WTC11 (cell line): ENCODE measurements around the gene KLHDC4. TPM values are rescaled to one million over a fixed set of nuclear protein-coding genes. Genes with fewer than 3 reads are reported as not detected.

ENCODE experiments used
- ATAC-seq: fragments of 200-7000 bp; cut with Tn5 transposase; 2 replicates; pipeline ENCODE4 v1.10.0; 2021; ENCODE audit warnings: mild to moderate bottlenecking, moderate library complexity
- CTCF ChIA-PET: fragments of 300-600 bp; sonication (Branson Sonifier 250); formaldehyde crosslinking; loops from one replicate; lab custom pipeline; 2021; ENCODE audit warnings: antibody characterized with exemption; lab: Charles Lee
- POLR2A ChIA-PET: fragments of 350-600 bp; sonication (Branson Sonifier 250); formaldehyde crosslinking; loops from one replicate; lab custom pipeline; 2021; ENCODE audit warnings: antibody characterized with exemption; lab: Charles Lee
- DNase-seq: peaks from one replicate; pipeline ENCODE4 v3.0.0; 2021; ENCODE audit warnings: low spot score
- H3K27ac Mint-ChIP-seq: 2 replicates; pipeline ENCODE4 v1.8.0; 2021; ENCODE audit warnings: mixed read lengths
- H3K27me3 Mint-ChIP-seq: 2 replicates; pipeline ENCODE4 v1.8.0; 2021; ENCODE audit warnings: low read depth, mild to moderate bottlenecking, moderate library complexity, mixed read lengths
- H3K36me3 Mint-ChIP-seq: 2 replicates; pipeline ENCODE4 v1.8.0; 2021; ENCODE audit warnings: mixed read lengths
- H3K4me1 Mint-ChIP-seq: 2 replicates; pipeline ENCODE4 v1.8.0; 2022; ENCODE audit warnings: mixed read lengths
- H3K4me3 Mint-ChIP-seq: 2 replicates; pipeline ENCODE4 v1.8.0; 2021; ENCODE audit warnings: mild to moderate bottlenecking, moderate library complexity, mixed read lengths
- H3K9me3 Mint-ChIP-seq: 2 replicates; pipeline ENCODE4 v1.8.0; 2021; ENCODE audit warnings: mixed read lengths
- AR ChIP-seq: fragments of 250-450 bp; sonication (Bioruptor Pico); IDR thresholded peaks from 2 replicates; pipeline ENCODE4 v1.9.0; 2021; ENCODE audit warnings: mild to moderate bottlenecking
- ATF2 ChIP-seq: sonication (generic); formaldehyde crosslinking; IDR thresholded peaks from 2 replicates; pipeline ENCODE4 v1.8.1; 2022; ENCODE audit warnings: low read depth, missing genetic modification reagents, borderline replicate concordance
- ATF6 ChIP-seq: sonication (generic); formaldehyde crosslinking; IDR thresholded peaks from 2 replicates; pipeline ENCODE4 v1.8.1; 2023; ENCODE audit warnings: mild to moderate bottlenecking, missing genetic modification reagents
- ELF4 ChIP-seq: sonication (generic); formaldehyde crosslinking; IDR thresholded peaks from 2 replicates; pipeline ENCODE4 v1.8.1; 2022; ENCODE audit warnings: low read depth, mild to moderate bottlenecking, moderate library complexity, missing genetic modification reagents
- ERG ChIP-seq: fragments of 250-450 bp; sonication (Bioruptor Pico); IDR thresholded peaks from 2 replicates; pipeline ENCODE4 v1.8.0; 2021; ENCODE audit warnings: mild to moderate bottlenecking
- GABPB1 ChIP-seq: sonication (generic); formaldehyde crosslinking; IDR thresholded peaks from 2 replicates; pipeline ENCODE4 v1.8.1; 2023; ENCODE audit warnings: mild to moderate bottlenecking, missing genetic modification reagents
- GTF2I ChIP-seq: fragments of 250-450 bp; sonication (Bioruptor Pico); conservative IDR thresholded peaks from 2 replicates; pipeline ENCODE4 v1.4.0; 2021; ENCODE audit warnings: mild to moderate bottlenecking
- IRF1 ChIP-seq: sonication (generic); formaldehyde crosslinking; IDR thresholded peaks from 2 replicates; pipeline ENCODE4 v1.8.0; 2023; ENCODE audit warnings: missing genetic modification reagents
- JUN ChIP-seq: sonication (generic); formaldehyde crosslinking; IDR thresholded peaks from 2 replicates; pipeline ENCODE4 v1.8.0; 2023; ENCODE audit warnings: mild to moderate bottlenecking, missing genetic modification reagents
- NR2C2 ChIP-seq: sonication (generic); formaldehyde crosslinking; IDR thresholded peaks from 2 replicates; pipeline ENCODE4 v1.8.0; 2022; ENCODE audit warnings: mild to moderate bottlenecking, missing genetic modification reagents
- PRRX2 ChIP-seq: fragments of 250-450 bp; sonication (Bioruptor Pico); IDR thresholded peaks from 2 replicates; pipeline ENCODE4 v1.8.0; 2021; ENCODE audit warnings: mild to moderate bottlenecking
- RORB ChIP-seq: fragments of 250-450 bp; sonication (Bioruptor Pico); IDR thresholded peaks from 2 replicates; pipeline ENCODE4 v1.9.0; 2021; ENCODE audit warnings: mild to moderate bottlenecking
- STAT6 ChIP-seq: sonication (generic); formaldehyde crosslinking; conservative IDR thresholded peaks from 2 replicates; pipeline ENCODE4 v1.8.1; 2023; ENCODE audit warnings: mild to moderate bottlenecking, low read depth, missing genetic modification reagents, moderate library complexity
- TEAD1 ChIP-seq: sonication (generic); formaldehyde crosslinking; IDR thresholded peaks from 2 replicates; pipeline ENCODE4 v1.8.0; 2022; ENCODE audit warnings: mild to moderate bottlenecking, missing genetic modification reagents
- ZNF121 ChIP-seq: sonication (generic); formaldehyde crosslinking; IDR thresholded peaks from 2 replicates; pipeline ENCODE4 v1.8.0; 2023; ENCODE audit warnings: missing genetic modification reagents
- ZNF219 ChIP-seq: sonication (generic); formaldehyde crosslinking; IDR thresholded peaks from 2 replicates; pipeline ENCODE4 v1.8.0; 2023; ENCODE audit warnings: missing genetic modification reagents, mild to moderate bottlenecking, borderline replicate concordance
- ZNF281 ChIP-seq: sonication (generic); formaldehyde crosslinking; IDR thresholded peaks from 2 replicates; pipeline ENCODE4 v1.8.0; 2023; ENCODE audit warnings: mild to moderate bottlenecking, missing genetic modification reagents
- total RNA-seq: library from RNA; stranded (reverse); gene quantifications from 3 replicates; pipeline ENCODE4 v1.2.3, GENCODE V29; 2021

KLHDC4 gene
- total RNA-seq, 1 experiment from 2014 or later = 63.6 TPM

GRCh38 chr16:87678618-87679017 is 87.2 kb downstream of the KLHDC4 start (continued):
- peak; percentile 42; the same call in 1 of the 2 replicates for TF ChIP-seq ZNF281 (CRISPR knock-in tag)
- no peak for TF ChIP-seq AR (CRISPR knock-in tag)
- no peak for TF ChIP-seq NR2C2 (CRISPR knock-in tag)
- no peak for TF ChIP-seq GTF2I (CRISPR knock-in tag)
- no peak for TF ChIP-seq GABPB1 (CRISPR knock-in tag)
- TF ChIP-seq ZNF219 (CRISPR knock-in tag) = no peak
- no peak for TF ChIP-seq RORB (CRISPR knock-in tag)
- TF ChIP-seq PRRX2 (CRISPR knock-in tag) = no peak
- no peak for TF ChIP-seq JUN
- TF ChIP-seq ATF6 = no peak
- TF ChIP-seq ERG (CRISPR knock-in tag) = no peak
- TF ChIP-seq, all 79 proteins: peak for 16

- no peak for ATAC-seq
Observed at GRCh38 chr16:87677830-87678229, 88.0 kb downstream of the KLHDC4 start.

More at GRCh38 chr16:87677830-87678229, 88.0 kb downstream of the KLHDC4 start:
- POLR2A ChIA-PET = no interaction called here
- CTCF ChIA-PET = interaction anchor here (1.9 to 2.3 kb wide), 2 partner anchors 20 to 41 kb away, joined by 9 to 11 read pairs; no protein-coding TSS in a partner anchor
- Mint-ChIP-seq H3K4me1 (peaks cover 6% of the 10 kb centered on the region), H3K27ac (no peak overlapping the region), H3K36me3 (no peaks in the 10 kb centered on the region), H3K9me3 (no peaks in the 10 kb centered on the region), H3K27me3 (no peaks in the 10 kb centered on the region), H3K4me3 (no peak overlapping the region)
- TF ChIP-seq NR2C2 (CRISPR knock-in tag) (no peak), STAT6 (CRISPR knock-in tag) (no peak), GABPB1 (CRISPR knock-in tag) (no peak), ELF4 (no peak), TEAD1 (CRISPR knock-in tag) (no peak), ATF2 (CRISPR knock-in tag) (no peak), IRF1 (CRISPR knock-in tag) (no peak), ZNF121 (peak; percentile 40; the same call in 1 of the 2 replicates)
- DNase-seq = no peak
